Tongue (tissue), 2 donors: ENCODE results near the gene ALX3. TPM values are rescaled to one million over a fixed set of nuclear protein-coding genes. Genes with fewer than 3 reads are reported as not detected.
A peak's percentile ranks its signal among the peaks of the same experiment; 100 is the strongest.

Experiments used
- DNase-seq: peaks from one replicate; pipeline ENCODE4 v3.0.0-alpha.2; 2015
- total RNA-seq: library from RNA; depleted of rRNA; stranded (reverse); fragments of >200 nt; gene quantifications from one replicate; pipeline ENCODE4 v1.2.3, GENCODE V29; 2014

Gene ALX3
- total RNA-seq, 1 donor from 2014 or later: not detected

DNA sequence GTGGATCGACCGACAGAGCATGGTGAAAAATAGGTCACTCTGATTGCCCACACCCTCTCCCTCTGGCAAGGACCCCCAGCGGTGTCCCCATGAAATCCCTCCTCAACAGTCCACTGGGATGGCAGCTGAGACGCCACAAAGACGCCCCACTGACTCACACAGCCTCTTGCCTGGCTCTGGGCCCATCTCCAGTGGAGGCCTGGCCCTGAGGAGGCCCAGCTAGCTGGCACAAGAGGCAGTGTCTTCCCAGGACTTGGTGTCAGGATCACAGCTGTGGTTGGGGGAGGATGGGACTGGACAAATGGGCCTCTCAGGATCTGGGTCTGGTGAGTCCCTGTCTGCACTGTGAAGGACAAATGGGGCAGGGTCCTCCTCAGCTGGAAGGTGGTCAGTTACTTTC is 4.6 kb downstream of the ALX3 start:
- DNase-seq: no peak

GRCh38 chr1:110064576-110065337 is 5.7 kb downstream of the ALX3 start:
- DNase-seq: no peak

DNA sequence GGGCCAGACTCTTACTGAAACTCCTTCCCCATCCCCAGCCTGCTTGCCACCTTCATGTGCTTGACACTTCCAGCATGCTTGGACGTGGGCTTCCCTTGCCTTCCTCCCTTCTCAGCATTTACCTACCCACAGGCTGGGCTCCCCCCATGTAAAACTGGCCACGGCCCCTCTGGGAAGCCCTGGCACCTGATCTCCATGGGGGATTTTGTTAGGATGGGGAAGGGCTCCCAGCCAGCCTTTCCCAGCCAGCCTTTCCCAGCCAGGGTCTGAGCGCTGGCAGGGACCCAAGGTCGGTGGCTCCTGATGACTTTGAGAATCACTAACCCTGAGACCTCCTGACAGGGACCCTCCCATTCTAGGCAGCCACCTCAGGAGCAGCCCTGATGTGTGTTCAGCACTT is 6.7 kb downstream of the ALX3 start:
- no peak for DNase-seq

- DNase-seq: no peak
Observed at GRCh38 chr1:110062612-110063011, 7.9 kb downstream of the ALX3 start.

DNA sequence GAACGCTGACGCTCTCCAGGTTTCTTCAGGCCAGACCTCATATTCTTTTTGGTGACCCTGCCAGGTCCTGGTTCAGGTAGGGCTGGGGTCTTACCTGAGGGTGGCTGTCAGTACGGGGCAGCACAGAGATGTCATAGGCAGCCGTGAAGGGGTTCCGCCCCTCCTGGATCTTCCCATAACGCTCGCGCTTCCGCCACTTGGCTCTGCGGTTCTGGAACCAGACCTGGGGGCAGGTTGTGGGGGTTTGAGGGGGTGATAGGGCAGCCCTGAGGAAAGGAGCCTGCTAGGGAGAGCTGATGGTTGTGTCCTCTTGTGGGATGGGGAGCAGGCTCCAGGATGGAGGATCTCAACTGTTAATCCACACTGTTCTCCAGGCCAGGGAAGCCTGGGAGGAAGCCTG is 9.1 kb downstream of the ALX3 start:
- DNase-seq: no peak

GRCh38 chr1:110060662-110061060 is 9.8 kb downstream of the ALX3 start:
- no peak for DNase-seq

DNA sequence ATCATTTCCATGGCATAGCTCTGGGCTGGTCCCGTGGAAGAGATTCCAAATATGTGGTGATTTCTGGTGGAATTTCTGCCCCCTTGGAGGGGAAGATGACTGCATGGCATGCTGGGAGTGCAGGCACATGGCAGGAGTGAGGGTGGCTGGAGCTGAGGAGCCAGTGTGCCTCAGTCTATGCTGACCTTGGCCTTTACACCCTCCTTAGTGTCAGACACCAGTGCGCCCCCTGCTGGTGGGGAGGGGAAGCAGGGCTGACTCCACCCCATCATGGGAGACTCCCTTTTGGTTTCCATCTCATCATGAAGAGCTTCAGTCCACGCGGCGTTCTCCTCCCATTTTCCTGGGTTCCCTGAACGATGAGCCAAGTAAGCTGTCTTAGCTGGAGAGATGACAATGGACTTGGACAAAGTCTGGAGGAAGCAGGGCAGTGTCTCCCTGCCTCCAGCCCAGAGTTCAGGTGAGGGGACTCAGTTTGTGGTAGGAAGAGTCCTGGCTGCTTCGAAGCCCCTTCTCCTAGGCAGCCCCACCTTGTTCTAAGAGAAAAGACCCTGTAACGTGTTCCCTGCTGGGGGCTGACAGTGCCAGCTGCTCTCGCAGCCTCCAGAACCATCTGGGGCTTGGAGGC is 10.3 kb downstream of the ALX3 start:
- peak; percentile 19 for DNase-seq

- no peak for DNase-seq
Observed at GRCh38 chr1:110059133-110059863, 11.2 kb downstream of the ALX3 start.

GRCh38 chr1:110058591-110058990 is 11.9 kb downstream of the ALX3 start:
- no peak for DNase-seq

DNA sequence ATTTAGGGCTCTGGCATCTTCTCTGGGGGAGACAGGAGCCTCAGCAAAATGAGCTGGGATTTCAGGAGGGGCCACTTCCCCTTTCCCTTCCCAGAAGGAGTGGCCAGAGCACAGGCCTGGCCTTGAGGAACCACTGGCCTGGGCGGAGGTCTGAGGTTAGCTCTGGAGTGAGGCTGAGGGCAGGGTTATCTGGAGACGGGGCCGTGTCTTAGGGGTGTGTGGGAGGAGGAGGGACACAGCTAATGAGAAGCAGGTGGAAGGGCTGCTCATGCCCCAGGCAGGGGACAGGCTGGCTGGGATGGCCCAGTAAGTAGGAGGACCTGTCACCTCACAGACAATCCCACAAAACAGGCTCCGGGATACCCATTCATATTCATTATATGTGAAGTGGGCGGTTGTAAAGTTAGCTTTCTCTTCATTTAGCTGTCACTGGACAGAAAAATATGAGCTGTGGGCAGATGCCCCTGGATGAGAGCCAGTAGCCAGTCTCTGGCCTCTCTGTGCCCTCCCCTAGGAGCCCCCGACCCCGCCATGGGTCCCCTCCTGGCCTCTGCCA is 12.4 kb downstream of the ALX3 start:
- DNase-seq: no peak

- DNase-seq: no peak
Observed at GRCh38 chr1:110056776-110057175, 13.7 kb downstream of the ALX3 start.

- no peak for DNase-seq
Observed at GRCh38 chr1:110056285-110056683, 14.2 kb downstream of the ALX3 start.

DNA sequence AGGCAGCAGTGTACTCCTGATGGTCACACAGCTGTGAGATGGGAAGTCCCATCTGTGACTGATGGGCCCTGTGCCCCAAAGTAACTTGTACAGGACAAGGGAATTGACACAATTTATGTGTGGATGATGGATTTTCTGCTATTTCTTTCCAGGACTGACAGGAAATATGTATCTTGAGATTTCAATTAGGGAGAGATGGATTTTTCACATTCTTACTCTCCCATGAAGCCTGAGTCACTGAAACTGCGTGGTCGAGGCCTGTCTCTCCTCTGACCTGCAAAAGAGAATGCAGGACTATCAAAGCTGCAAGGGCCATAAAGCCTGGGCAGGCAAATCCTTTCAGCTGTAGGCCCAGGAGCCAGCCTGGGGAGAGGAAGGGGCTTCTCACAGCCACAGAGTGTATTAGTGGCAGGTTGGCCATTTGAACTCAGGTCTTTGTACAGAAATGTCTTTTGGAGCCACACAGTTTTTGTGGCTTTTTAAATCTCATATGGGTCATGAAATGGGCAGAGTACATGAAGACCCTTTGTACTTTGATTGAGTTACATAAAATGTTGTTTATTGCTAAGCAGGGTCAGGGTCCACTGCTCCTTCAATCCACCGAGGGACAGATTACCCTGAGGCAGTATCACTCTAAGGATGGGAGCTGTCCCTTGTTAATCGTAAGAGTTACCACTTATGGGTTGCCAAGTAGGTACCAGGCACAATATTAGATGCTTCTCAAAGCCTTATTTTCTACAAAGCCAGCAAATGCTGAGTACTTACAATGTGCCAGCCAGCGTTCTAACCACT is 14.8 kb downstream of the ALX3 start:
- no peak for DNase-seq

DNA sequence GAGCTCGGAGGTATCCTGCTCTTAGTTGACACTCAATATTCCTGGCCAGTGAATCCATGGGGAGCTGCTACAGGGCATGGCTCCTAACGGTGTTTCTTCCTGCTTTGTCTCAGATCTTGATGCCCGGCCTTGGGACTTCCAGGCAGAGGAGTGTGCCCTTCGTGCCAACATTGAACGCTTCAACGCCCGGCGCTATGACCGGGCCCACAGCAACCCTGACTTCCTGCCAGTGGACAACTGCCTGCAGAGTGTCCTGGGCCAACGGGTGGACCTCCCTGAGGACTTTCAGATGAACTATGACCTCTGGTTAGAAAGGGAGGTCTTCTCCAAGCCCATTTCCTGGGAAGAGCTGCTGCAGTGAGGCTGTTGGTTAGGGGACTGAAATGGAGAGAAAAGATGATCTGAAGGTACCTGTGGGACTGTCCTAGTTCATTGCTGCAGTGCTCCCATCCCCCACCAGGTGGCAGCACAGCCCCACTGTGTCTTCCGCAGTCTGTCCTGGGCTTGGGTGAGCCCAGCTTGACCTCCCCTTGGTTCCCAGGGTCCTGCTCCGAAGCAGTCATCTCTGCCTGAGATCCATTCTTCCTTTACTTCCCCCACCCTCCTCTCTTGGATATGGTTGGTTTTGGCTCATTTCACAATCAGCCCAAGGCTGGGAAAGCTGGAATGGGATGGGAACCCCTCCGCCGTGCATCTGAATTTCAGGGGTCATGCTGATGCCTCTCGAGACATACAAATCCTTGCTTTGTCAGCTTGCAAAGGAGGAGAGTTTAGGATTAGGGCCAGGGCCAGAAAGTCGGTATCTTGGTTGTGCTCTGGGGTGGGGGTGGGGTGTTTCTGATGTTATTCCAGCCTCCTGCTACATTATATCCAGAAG is 16.7 kb downstream of the ALX3 start:
- DNase-seq: peak; percentile 75

GRCh38 chr1:110051262-110051648 is 19.2 kb downstream of the ALX3 start:
- no peak for DNase-seq

DNA sequence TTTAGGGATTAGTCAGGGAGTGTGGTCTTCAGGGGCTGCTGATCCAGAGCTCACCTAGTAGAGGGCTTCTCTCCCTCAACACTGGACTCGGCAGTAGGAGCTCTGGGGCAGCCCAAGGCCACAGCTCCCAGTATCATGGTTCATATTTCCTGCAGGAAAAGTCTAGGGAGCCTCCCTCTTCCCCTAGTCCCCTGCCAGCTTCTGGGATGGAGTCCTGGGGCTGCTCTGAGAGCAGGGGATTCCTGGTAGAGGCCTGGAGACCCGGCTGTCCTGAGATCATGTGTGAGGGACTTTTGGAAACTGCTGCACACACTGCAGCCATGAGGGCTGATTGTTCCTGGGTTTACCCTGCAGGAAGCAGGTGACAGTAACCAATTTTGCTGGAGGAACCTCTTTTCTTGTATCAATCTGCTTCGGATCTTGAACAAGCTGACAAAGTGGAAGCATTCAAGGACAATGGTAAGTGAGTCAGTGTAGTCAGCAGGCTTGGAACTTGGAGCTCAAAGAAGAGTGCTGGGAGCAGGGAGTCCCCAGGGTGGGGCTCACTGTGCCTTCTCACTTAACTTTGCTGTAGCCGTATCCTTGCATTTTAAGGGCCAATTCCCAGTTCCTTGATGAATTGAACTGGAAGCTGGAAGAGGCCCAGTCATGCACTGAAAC is 19.7 kb downstream of the ALX3 start:
- DNase-seq: no peak

DNA sequence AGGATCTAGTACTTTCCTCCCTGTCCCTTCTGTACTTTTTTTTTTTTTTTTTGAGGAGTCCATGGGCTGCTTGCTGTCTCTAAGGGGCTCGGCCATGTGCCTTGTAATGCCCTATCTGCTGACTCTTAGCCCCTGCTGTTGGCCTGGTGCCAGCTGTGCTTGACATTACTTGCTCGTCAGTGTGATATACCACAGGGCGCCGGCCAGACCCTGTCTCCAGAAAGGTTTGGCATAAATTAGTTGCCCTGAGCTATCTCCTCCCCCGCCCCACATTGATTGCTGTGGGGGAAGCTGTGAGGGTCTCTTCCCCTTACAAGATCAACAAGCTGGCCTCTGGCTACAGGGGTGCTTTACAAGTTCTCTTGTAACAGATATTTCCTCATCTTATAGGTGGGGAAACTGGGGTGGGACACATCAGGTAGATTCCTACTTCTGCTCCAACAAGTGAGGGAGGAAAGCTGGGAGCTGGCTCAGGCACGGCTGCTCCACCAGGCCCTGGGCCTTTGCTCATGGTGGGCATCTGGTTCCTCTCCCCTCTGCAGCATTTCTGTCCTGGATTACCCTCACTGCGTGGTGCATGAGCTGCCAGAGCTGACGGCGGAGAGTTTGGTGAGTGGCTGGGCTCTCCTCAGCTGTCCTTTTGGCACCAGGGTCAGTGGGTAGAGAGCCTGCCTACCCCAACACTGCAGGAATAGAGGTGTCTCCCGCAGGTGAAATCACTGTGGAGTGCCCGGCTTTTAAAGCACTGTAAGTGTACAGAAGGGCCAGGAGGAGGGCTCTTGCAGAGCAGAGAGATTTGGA is 20.5 kb downstream of the ALX3 start:
- DNase-seq: peak; percentile 13

DNA sequence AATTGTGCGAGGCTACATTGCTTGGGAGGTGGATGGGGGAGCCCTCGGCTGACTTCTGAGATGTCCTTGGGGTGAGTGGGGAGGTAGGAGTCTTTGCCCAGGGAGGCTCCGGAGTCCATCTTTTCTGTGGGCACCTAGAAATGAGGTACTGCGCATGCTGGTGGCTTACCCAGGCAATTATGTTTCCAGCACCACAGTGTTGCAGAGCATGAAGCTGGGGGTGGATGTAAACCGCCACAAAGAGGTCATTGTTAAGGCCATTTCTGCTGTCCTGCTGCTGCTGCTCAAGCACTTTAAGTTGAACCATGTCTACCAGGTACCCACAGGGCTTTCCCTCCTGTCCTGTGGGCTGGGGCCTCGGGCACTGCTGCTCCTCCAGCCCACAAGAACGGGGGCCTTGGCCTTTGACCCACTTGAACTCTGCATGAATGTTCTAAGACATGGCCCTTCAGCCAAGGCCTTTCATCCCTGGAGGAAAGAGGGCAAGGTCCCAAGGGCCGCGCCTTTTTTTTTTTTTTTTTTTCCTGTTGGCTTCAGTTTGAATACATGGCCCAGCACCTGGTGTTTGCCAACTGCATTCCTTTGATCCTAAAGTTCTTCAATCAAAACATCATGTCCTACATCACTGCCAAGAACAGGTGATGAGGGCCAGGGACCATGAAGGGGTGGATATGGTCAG is 21.4 kb downstream of the ALX3 start:
- DNase-seq: no peak

DNA sequence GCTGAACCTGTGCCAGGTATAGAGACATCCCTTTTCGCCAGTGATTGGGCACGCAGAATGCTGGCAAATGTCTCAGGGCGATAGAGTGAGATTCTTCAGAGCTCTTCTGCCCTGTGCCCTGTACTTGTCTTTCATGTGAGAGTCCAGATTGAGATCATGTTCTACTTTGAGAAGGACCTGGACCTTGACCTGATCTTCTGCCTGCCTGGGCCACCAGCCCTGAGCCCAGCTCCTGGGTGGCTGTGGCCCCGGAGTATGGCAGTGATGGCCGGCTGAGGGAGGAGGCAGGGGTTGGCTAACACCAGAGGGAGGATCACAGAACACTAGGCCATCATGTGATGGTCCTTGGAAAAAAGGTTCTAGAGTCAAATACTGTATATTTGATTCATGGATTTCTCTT is 22.2 kb downstream of the ALX3 start:
- no peak for DNase-seq
